ENCODE measurements around the gene MMP24. TPM values are rescaled to one million over a fixed set of nuclear protein-coding genes. Genes with fewer than 3 reads are reported as not detected.
"Not testable (repeated sequence)": the region's sequence is repeated elsewhere in the genome, so short reads cannot be mapped to it uniquely, and the experiment has no call there.

Gene MMP24
- total and polyA plus RNA-seq, 4 experiments from 2014 or later, result 0.07 to 0.19 (median 0.09) TPM

- H3K4me1 ChIP-seq (ENCODE audit: insufficient read depth, low read length); H3K4me1 Mint-ChIP-seq; H3K27ac Mint-ChIP-seq; H3K27me3 Mint-ChIP-seq; CTCF ChIA-PET (ENCODE audit: partially characterized antibody); intact Hi-C loops (cut with micrococcal nuclease); H3K27me3 ChIP-seq (ENCODE audit: insufficient read depth, low read length); DNase-seq; H3K4me3 Mint-ChIP-seq; H3K27ac ChIP-seq (ENCODE audit: low read depth, low read length); H3K9me3 Mint-ChIP-seq; H3K9me3 ChIP-seq (ENCODE audit: control insufficient read depth in 1 of 2, low read length in 2 of 2); H3K4me3 ChIP-seq (ENCODE audit: low read length in 2 of 2): not testable (repeated sequence)
- POLR2A ChIA-PET (ENCODE audit: partially characterized antibody), result interaction anchor here (0.7 kb wide), 1 partner anchor 12 kb away, joined by 3 read pairs; no protein-coding TSS in a partner anchor
- H3K36me3 ChIP-seq (ENCODE audit: insufficient read depth, low read length), result peaks cover 15% of the 10 kb centered on the region
- peaks cover 26 to 36% of the 10 kb centered on the region in 2 donors for H3K36me3 Mint-ChIP-seq
Observed at GRCh38 chr20:35262321-35262720, 35.8 kb downstream of the MMP24 start.

GRCh38 chr20:35262731-35263531 lies 36.4 kb downstream of the MMP24 start:
- H3K27me3 Mint-ChIP-seq; H3K9me3 Mint-ChIP-seq; POLR2A ChIA-PET (ENCODE audit: partially characterized antibody); H3K27me3 ChIP-seq (ENCODE audit: insufficient read depth, low read length); H3K9me3 ChIP-seq (ENCODE audit: control insufficient read depth in 1 of 2, low read length in 2 of 2); H3K27ac ChIP-seq (ENCODE audit: low read depth, low read length); H3K4me1 ChIP-seq (ENCODE audit: insufficient read depth, low read length); H3K4me1 Mint-ChIP-seq; DNase-seq; CTCF ChIA-PET (ENCODE audit: partially characterized antibody); H3K4me3 Mint-ChIP-seq; H3K4me3 ChIP-seq (ENCODE audit: low read length in 2 of 2); intact Hi-C loops (cut with micrococcal nuclease): not testable (repeated sequence)
- H3K36me3 ChIP-seq (ENCODE audit: insufficient read depth, low read length), result peaks cover 21% of the 10 kb centered on the region
- H3K27ac Mint-ChIP-seq, result peak overlapping the region in 1 of 7 donors; percentile 69
- peaks cover 32 to 41% of the 10 kb centered on the region in 2 donors for H3K36me3 Mint-ChIP-seq

- ChIA-PET POLR2A (ENCODE audit: partially characterized antibody) (no interaction called here), CTCF (ENCODE audit: partially characterized antibody) (interaction anchor here (0.7 to 1.0 kb wide), 3 partner anchors 30 to 167 kb away, joined by 4 read pairs; no protein-coding TSS in a partner anchor)
- Mint-ChIP-seq H3K27me3 (no peaks in the 10 kb centered on the region), H3K36me3 (peaks cover 29 to 39% of the 10 kb centered on the region in 2 donors), H3K4me1 (peaks cover 2 to 10% (median 7%) of the 10 kb centered on the region in 4 donors), H3K9me3 (no peaks in the 10 kb centered on the region), H3K4me3 (no peak overlapping the region), H3K27ac (peak overlapping the region in 2 of 7 donors; percentile 66 to 73)
- intact Hi-C loops (cut with micrococcal nuclease), result no loop called here
- Histone ChIP-seq H3K36me3 (ENCODE audit: insufficient read depth, low read length) (peaks cover 23% of the 10 kb centered on the region), H3K27me3 (ENCODE audit: insufficient read depth, low read length) (no peaks in the 10 kb centered on the region), H3K27ac (ENCODE audit: low read depth, low read length) (no peak overlapping the region), H3K4me3 (ENCODE audit: low read length in 2 of 2) (no peak overlapping the region), H3K4me1 (ENCODE audit: insufficient read depth, low read length) (no peaks in the 10 kb centered on the region), H3K9me3 (ENCODE audit: control insufficient read depth in 1 of 2, low read length in 2 of 2) (no peaks in the 10 kb centered on the region)
- no peak for DNase-seq
Observed at GRCh38 chr20:35263532-35264341, 37.2 kb downstream of the MMP24 start.

DNA sequence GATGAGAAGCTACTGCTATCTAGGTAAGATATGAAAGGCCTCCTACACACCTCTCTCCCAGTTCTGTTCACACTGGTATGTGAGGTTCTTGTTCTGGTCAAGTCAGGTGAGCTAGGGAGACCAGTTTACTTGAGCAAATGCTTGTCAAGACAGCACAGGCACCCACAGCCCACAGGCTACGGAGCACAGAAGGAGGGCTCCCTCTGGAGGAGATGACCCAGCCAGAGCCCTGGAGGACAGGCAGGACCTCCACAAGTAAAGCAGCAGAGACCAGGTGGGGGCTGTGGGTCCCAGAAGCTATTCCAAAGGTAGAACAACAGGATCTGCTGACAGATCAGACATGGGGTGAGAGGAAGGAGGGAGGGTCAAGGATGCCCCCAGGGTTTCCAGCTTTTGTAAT lies 38.3 kb downstream of the MMP24 start:
- ChIA-PET CTCF (ENCODE audit: partially characterized antibody) (interaction anchor here (0.7 to 1.0 kb wide), 3 partner anchors 29 to 168 kb away, joined by 4 read pairs; no protein-coding TSS in a partner anchor), POLR2A (ENCODE audit: partially characterized antibody) (no interaction called here)
- Mint-ChIP-seq H3K27me3 (no peaks in the 10 kb centered on the region), H3K4me1 (peaks cover 5 to 17% (median 8%) of the 10 kb centered on the region in 4 donors), H3K36me3 (peaks cover 31 to 38% of the 10 kb centered on the region in 2 donors), H3K27ac (peak overlapping the region in 1 of 7 donors; percentile 12), H3K9me3 (no peaks in the 10 kb centered on the region), H3K4me3 (no peak overlapping the region)
- no peaks in the 10 kb centered on the region for H3K4me1 ChIP-seq (ENCODE audit: insufficient read depth, low read length)
- no peak for DNase-seq
- H3K9me3 ChIP-seq (ENCODE audit: control insufficient read depth in 1 of 2, low read length in 2 of 2), result no peaks in the 10 kb centered on the region
- peaks cover 17% of the 10 kb centered on the region for H3K36me3 ChIP-seq (ENCODE audit: insufficient read depth, low read length)
- no peak overlapping the region for H3K27ac ChIP-seq (ENCODE audit: low read depth, low read length)
- no peaks in the 10 kb centered on the region for H3K27me3 ChIP-seq (ENCODE audit: insufficient read depth, low read length)
- intact Hi-C loops (cut with micrococcal nuclease), result no loop called here
- H3K4me3 ChIP-seq (ENCODE audit: low read length in 2 of 2), result no peak overlapping the region

- POLR2A ChIA-PET (ENCODE audit: partially characterized antibody), result interaction anchor here (1.0 kb wide), 1 partner anchor 15 kb away, joined by 3 read pairs; no protein-coding TSS in a partner anchor
- Histone ChIP-seq H3K4me3 (ENCODE audit: low read length in 2 of 2) (no peak overlapping the region), H3K27ac (ENCODE audit: low read depth, low read length) (no peak overlapping the region), H3K4me1 (ENCODE audit: insufficient read depth, low read length) (no peaks in the 10 kb centered on the region), H3K9me3 (ENCODE audit: control insufficient read depth in 1 of 2, low read length in 2 of 2) (no peaks in the 10 kb centered on the region), H3K36me3 (ENCODE audit: insufficient read depth, low read length) (peaks cover 17% of the 10 kb centered on the region), H3K27me3 (ENCODE audit: insufficient read depth, low read length) (no peaks in the 10 kb centered on the region)
- intact Hi-C loops (cut with micrococcal nuclease), result no loop called here
- H3K27ac Mint-ChIP-seq, result no peak overlapping the region
- DNase-seq, result no peak
- CTCF ChIA-PET (ENCODE audit: partially characterized antibody), result interaction anchor here (0.9 kb wide), 1 partner anchor 36 kb away, joined by 3 read pairs; no protein-coding TSS in a partner anchor
- peaks cover 35 to 42% of the 10 kb centered on the region in 2 donors for H3K36me3 Mint-ChIP-seq
- H3K4me1 Mint-ChIP-seq, result peaks cover 5 to 19% (median 11%) of the 10 kb centered on the region in 4 donors
- no peak overlapping the region for H3K4me3 Mint-ChIP-seq
- no peaks in the 10 kb centered on the region for H3K27me3 Mint-ChIP-seq
- H3K9me3 Mint-ChIP-seq, result no peaks in the 10 kb centered on the region
Observed at GRCh38 chr20:35267092-35267491, 40.6 kb downstream of the MMP24 start.

- Histone ChIP-seq H3K4me3 (ENCODE audit: low read length in 2 of 2) (no peak overlapping the region), H3K4me1 (ENCODE audit: insufficient read depth, low read length) (no peaks in the 10 kb centered on the region), H3K27ac (ENCODE audit: low read depth, low read length) (no peak overlapping the region), H3K9me3 (ENCODE audit: control insufficient read depth in 1 of 2, low read length in 2 of 2) (no peaks in the 10 kb centered on the region), H3K36me3 (ENCODE audit: insufficient read depth, low read length) (peaks cover 10% of the 10 kb centered on the region), H3K27me3 (ENCODE audit: insufficient read depth, low read length) (no peaks in the 10 kb centered on the region)
- intact Hi-C loops (cut with micrococcal nuclease), result loop anchor here (1.0 to 2.0 kb wide), 2 partner anchors 124 to 435 kb away; no protein-coding TSS in a partner anchor
- Mint-ChIP-seq H3K4me1 (peaks cover 6 to 14% (median 10%) of the 10 kb centered on the region in 4 donors), H3K36me3 (peaks cover 25 to 33% of the 10 kb centered on the region in 2 donors), H3K27me3 (no peaks in the 10 kb centered on the region), H3K27ac (peak overlapping the region in 2 of 7 donors; percentile 50 to 70), H3K4me3 (no peak overlapping the region), H3K9me3 (no peaks in the 10 kb centered on the region)
- POLR2A ChIA-PET (ENCODE audit: partially characterized antibody), result interaction anchor here (0.8 to 1.1 kb wide), 3 partner anchors 9 to 125 kb away, joined by 3 read pairs; partner anchors contain the start of gene MMP24OS
- DNase-seq, result peak in 4 of 5 donors; percentile 28 to 44 (median 37)
- CTCF ChIA-PET (ENCODE audit: partially characterized antibody), result interaction anchor here (0.5 to 1.8 kb wide), 10 partner anchors 9 to 317 kb away, joined by 3 to 12 read pairs (median 4); partner anchors contain the start of genes EDEM2, EIF6 and MMP24OS
Observed at GRCh38 chr20:35269055-35269781, 42.7 kb downstream of the MMP24 start.

All from CD4-positive, alpha-beta memory T cell (primary cell).